ENCODE results near the gene CDH2. TPM values are rescaled to one million over a fixed set of nuclear protein-coding genes. Genes with fewer than 3 reads are reported as not detected.

Gene CDH2
- total and polyA plus RNA-seq, 7 experiments from 2014 or later = 0.05 to 0.45 (median 0.19) TPM; not detected in 2

DNA sequence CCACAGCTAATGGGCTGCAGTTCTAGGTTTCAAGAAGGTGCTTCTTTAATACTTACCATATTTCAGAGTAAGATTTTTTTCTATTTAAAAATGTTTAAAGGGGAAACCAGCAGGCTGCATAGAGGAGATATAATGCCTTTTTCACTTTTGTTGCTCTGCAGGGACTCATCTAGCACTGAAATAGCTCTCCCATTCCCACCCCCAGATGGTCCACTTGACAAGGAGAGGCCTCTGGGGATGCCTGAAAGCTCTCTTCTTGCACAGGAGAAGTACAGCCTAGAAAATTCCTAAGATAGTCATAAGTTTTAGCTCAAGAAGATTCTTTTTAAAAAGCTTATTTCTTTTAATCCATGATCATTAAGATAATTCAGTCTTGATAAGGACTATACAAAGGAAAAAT is 126.4 kb downstream of the CDH2 start:
- CTCF ChIA-PET = no interaction called here
- H3K9me3 ChIP-seq (ENCODE audit: control insufficient read depth in 2 of 3, low read length in 3 of 3) = no peaks in the 10 kb centered on the region
- POLR2A ChIA-PET = no interaction called here
- intact Hi-C loops (cut with micrococcal nuclease) = loop anchor here in 1 of 2 donors (1.0 kb wide), 1 partner anchor 9 kb away; no protein-coding TSS in a partner anchor
- no peaks in the 10 kb centered on the region for H3K4me1 ChIP-seq (ENCODE audit: control insufficient read depth in 2 of 2, insufficient read depth in 2 of 2, low read length in 2 of 2)
- no peak overlapping the region for H3K4me3 ChIP-seq (ENCODE audit: low read length)
- no peaks in the 10 kb centered on the region for H3K27me3 ChIP-seq (ENCODE audit: control insufficient read depth in 2 of 2, insufficient read depth in 2 of 2, low read length in 2 of 2)
- H3K36me3 Mint-ChIP-seq = no peaks in the 10 kb centered on the region
- no peaks in the 10 kb centered on the region for H3K4me1 Mint-ChIP-seq
- H3K27me3 Mint-ChIP-seq = no peaks in the 10 kb centered on the region
- ATAC-seq (no peak), DNase-seq (no peak)
- H3K36me3 ChIP-seq (ENCODE audit: control insufficient read depth in 2 of 3, insufficient read depth in 3 of 3, low read length in 3 of 3) = no peaks in the 10 kb centered on the region
- H3K9me3 Mint-ChIP-seq = peaks cover 0 to 6% (median 0%) of the 10 kb centered on the region in 11 donors
- no peak overlapping the region for H3K27ac ChIP-seq (ENCODE audit: low read depth, low read length)
- no peak overlapping the region for H3K27ac Mint-ChIP-seq
- H3K4me3 Mint-ChIP-seq = no peak overlapping the region

DNA sequence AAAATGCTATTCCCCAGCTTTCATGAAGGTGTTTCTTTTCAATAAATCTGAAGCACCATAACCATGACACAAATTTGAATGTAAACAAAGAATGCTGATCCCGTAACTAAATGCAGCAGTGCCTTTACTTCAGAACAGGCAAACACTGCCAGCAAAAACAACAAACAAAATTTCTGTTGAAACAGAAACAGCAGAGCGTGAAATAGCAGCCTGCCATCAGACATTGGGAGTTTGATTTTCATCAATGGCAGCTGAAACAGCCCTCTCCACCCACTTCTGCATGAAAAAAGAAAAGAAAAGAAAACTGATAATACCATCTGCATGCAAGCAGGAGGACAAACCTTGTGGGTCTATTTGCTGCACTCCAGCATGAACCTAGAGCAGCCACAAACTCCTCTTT is 128.3 kb downstream of the CDH2 start:
- POLR2A ChIA-PET = no interaction called here
- Histone ChIP-seq H3K4me1 (ENCODE audit: control insufficient read depth in 2 of 2, insufficient read depth in 2 of 2, low read length in 2 of 2) (no peaks in the 10 kb centered on the region), H3K27me3 (ENCODE audit: control insufficient read depth in 2 of 2, insufficient read depth in 2 of 2, low read length in 2 of 2) (no peaks in the 10 kb centered on the region), H3K36me3 (ENCODE audit: control insufficient read depth in 2 of 3, insufficient read depth in 3 of 3, low read length in 3 of 3) (no peaks in the 10 kb centered on the region), H3K4me3 (ENCODE audit: low read length) (no peak overlapping the region), H3K9me3 (ENCODE audit: control insufficient read depth in 2 of 3, low read length in 3 of 3) (no peaks in the 10 kb centered on the region), H3K27ac (ENCODE audit: low read depth, low read length) (no peak overlapping the region)
- H3K36me3 Mint-ChIP-seq = no peaks in the 10 kb centered on the region
- H3K4me3 Mint-ChIP-seq = no peak overlapping the region
- H3K4me1 Mint-ChIP-seq = no peaks in the 10 kb centered on the region
- CTCF ChIA-PET = no interaction called here
- H3K9me3 Mint-ChIP-seq = peaks cover 0 to 4% (median 0%) of the 10 kb centered on the region in 11 donors
- ATAC-seq = no peak
- no peaks in the 10 kb centered on the region for H3K27me3 Mint-ChIP-seq
- intact Hi-C loops (cut with micrococcal nuclease) = no loop called here
- DNase-seq = no peak
- H3K27ac Mint-ChIP-seq = no peak overlapping the region

DNA sequence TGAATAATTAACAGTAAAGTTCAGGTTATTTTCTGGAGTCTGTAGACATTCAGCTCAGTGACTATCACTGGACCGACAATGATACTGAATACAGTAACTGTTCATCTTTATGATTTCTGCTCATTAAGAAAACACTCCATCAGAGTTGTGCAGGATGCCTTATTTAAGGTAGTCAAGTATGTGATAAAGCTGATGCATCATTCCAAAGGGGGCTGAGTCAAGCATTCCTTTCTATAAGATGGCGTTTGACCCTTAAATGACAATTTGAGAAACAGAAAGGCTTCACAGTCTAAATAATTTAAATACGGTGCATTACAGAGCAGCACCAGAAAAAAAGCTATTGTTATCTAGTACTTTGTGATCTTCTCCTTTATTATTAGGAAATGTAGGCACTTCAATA is 131.1 kb downstream of the CDH2 start:
- CTCF ChIA-PET = no interaction called here
- Histone ChIP-seq H3K27me3 (ENCODE audit: control insufficient read depth in 2 of 2, insufficient read depth in 2 of 2, low read length in 2 of 2) (no peaks in the 10 kb centered on the region), H3K9me3 (ENCODE audit: control insufficient read depth in 2 of 3, low read length in 3 of 3) (no peaks in the 10 kb centered on the region), H3K4me3 (ENCODE audit: low read length) (no peak overlapping the region), H3K36me3 (ENCODE audit: control insufficient read depth in 2 of 3, insufficient read depth in 3 of 3, low read length in 3 of 3) (no peaks in the 10 kb centered on the region), H3K4me1 (ENCODE audit: control insufficient read depth in 2 of 2, insufficient read depth in 2 of 2, low read length in 2 of 2) (no peaks in the 10 kb centered on the region), H3K27ac (ENCODE audit: low read depth, low read length) (no peak overlapping the region)
- ATAC-seq (no peak), DNase-seq (no peak)
- intact Hi-C loops (cut with micrococcal nuclease) = no loop called here
- Mint-ChIP-seq H3K27me3 (no peaks in the 10 kb centered on the region), H3K9me3 (peaks cover 0 to 4% (median 0%) of the 10 kb centered on the region in 11 donors), H3K27ac (no peak overlapping the region), H3K4me1 (no peaks in the 10 kb centered on the region), H3K4me3 (no peak overlapping the region), H3K36me3 (no peaks in the 10 kb centered on the region)
- POLR2A ChIA-PET = no interaction called here

DNA sequence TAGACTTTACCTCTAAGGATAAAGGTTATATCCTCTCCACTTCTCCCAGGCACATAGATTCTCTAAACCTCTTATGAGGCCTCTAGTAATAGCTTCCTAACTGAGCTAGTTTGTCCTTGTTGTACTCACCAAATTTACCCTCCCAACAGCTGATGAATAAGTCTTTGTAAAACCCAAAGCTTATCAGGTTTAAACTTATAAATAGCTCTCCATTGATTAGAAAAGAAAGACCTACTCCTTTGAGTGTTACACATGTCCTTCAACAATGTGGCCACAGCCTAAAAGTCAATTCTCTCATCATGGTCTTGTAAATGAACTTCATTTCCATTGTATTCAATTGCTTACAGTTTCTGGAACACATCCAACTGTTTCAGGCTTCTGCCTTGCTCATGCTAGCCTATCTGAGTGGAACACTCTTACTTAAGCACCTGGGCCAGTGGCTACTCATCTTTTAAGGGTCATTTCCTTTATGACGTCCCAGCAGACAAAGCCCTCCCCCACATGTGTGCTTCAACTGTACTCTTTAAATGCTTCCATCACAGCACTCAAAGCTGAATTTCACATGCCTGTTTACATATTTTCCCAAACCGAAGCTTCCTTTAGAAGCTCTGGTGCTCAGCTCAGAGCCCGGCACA is 131.6 kb downstream of the CDH2 start:
- Mint-ChIP-seq H3K27me3 (no peaks in the 10 kb centered on the region), H3K27ac (no peak overlapping the region)

GRCh38 chr18:28044036-28044435 is 132.9 kb downstream of the CDH2 start:
- Mint-ChIP-seq H3K27me3 (no peaks in the 10 kb centered on the region), H3K36me3 (no peaks in the 10 kb centered on the region), H3K4me3 (no peak overlapping the region), H3K9me3 (peaks cover 0 to 4% (median 0%) of the 10 kb centered on the region in 11 donors), H3K27ac (no peak overlapping the region), H3K4me1 (no peaks in the 10 kb centered on the region)
- Histone ChIP-seq H3K27me3 (ENCODE audit: control insufficient read depth in 2 of 2, insufficient read depth in 2 of 2, low read length in 2 of 2) (no peaks in the 10 kb centered on the region), H3K27ac (ENCODE audit: low read depth, low read length) (no peak overlapping the region), H3K36me3 (ENCODE audit: control insufficient read depth in 2 of 3, insufficient read depth in 3 of 3, low read length in 3 of 3) (no peaks in the 10 kb centered on the region), H3K4me3 (ENCODE audit: low read length) (no peak overlapping the region), H3K9me3 (ENCODE audit: control insufficient read depth in 2 of 3, low read length in 3 of 3) (no peaks in the 10 kb centered on the region), H3K4me1 (ENCODE audit: control insufficient read depth in 2 of 2, insufficient read depth in 2 of 2, low read length in 2 of 2) (no peaks in the 10 kb centered on the region)
- ATAC-seq = no peak
- no peak for DNase-seq
- ChIA-PET CTCF (no interaction called here), POLR2A (no interaction called here)
- intact Hi-C loops (cut with micrococcal nuclease) = no loop called here

More for the DNA sequence above, 131.6 kb downstream of the CDH2 start:
- intact Hi-C loops (cut with micrococcal nuclease) = no loop called here
- Histone ChIP-seq H3K27ac (ENCODE audit: low read depth, low read length) (no peak overlapping the region), H3K4me1 (ENCODE audit: control insufficient read depth in 2 of 2, insufficient read depth in 2 of 2, low read length in 2 of 2) (no peaks in the 10 kb centered on the region), H3K27me3 (ENCODE audit: control insufficient read depth in 2 of 2, insufficient read depth in 2 of 2, low read length in 2 of 2) (no peaks in the 10 kb centered on the region), H3K36me3 (ENCODE audit: control insufficient read depth in 2 of 3, insufficient read depth in 3 of 3, low read length in 3 of 3) (no peaks in the 10 kb centered on the region), H3K4me3 (ENCODE audit: low read length) (no peak overlapping the region), H3K9me3 (ENCODE audit: control insufficient read depth in 2 of 3, low read length in 3 of 3) (no peaks in the 10 kb centered on the region)
- Mint-ChIP-seq H3K4me1 (no peaks in the 10 kb centered on the region), H3K36me3 (no peaks in the 10 kb centered on the region), H3K4me3 (no peak overlapping the region), H3K9me3 (peaks cover 0 to 4% (median 0%) of the 10 kb centered on the region in 11 donors)
- no peak for ATAC-seq
- ChIA-PET CTCF (interaction anchor here (0.5 kb wide), 1 partner anchor 15 kb away, joined by 4 read pairs; no protein-coding TSS in a partner anchor), POLR2A (no interaction called here)
- no peak for DNase-seq

- Histone ChIP-seq H3K4me1 (ENCODE audit: control insufficient read depth in 2 of 2, insufficient read depth in 2 of 2, low read length in 2 of 2) (no peaks in the 10 kb centered on the region), H3K4me3 (ENCODE audit: low read length) (no peak overlapping the region), H3K36me3 (ENCODE audit: control insufficient read depth in 2 of 3, insufficient read depth in 3 of 3, low read length in 3 of 3) (no peaks in the 10 kb centered on the region), H3K9me3 (ENCODE audit: control insufficient read depth in 2 of 3, low read length in 3 of 3) (no peaks in the 10 kb centered on the region), H3K27me3 (ENCODE audit: control insufficient read depth in 2 of 2, insufficient read depth in 2 of 2, low read length in 2 of 2) (no peaks in the 10 kb centered on the region), H3K27ac (ENCODE audit: low read depth, low read length) (no peak overlapping the region)
- intact Hi-C loops (cut with micrococcal nuclease) = no loop called here
- no peaks in the 10 kb centered on the region for H3K36me3 Mint-ChIP-seq
- no peak for ATAC-seq
- H3K27ac Mint-ChIP-seq = no peak overlapping the region
- no peaks in the 10 kb centered on the region for H3K27me3 Mint-ChIP-seq
- CTCF ChIA-PET = no interaction called here
- no peak overlapping the region for H3K4me3 Mint-ChIP-seq
- no peaks in the 10 kb centered on the region for H3K4me1 Mint-ChIP-seq
- no peak for DNase-seq
- peaks cover 0 to 4% (median 0%) of the 10 kb centered on the region in 11 donors for H3K9me3 Mint-ChIP-seq
- POLR2A ChIA-PET = no interaction called here
Measured at GRCh38 chr18:28043631-28044030, 133.3 kb downstream of the CDH2 start.

DNA sequence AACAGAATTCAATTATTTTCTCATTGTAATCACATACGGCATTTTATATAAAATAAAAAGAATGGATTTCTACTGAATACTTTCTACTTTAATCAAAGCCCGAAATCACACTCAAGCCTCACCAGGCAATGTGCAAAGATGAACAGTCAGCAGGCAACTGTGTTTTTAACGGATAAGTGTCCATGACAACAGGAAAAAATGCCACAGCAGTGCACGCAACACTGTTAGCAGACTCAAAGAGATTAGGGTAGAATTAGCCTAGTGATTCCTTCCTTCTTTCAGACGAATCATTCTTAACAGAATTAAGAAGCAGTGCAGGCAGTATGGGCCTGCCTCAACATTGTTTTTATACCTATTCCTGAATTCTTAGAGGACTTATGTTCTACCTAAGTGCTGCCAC is 135.6 kb downstream of the CDH2 start:
- Mint-ChIP-seq H3K4me1 (no peaks in the 10 kb centered on the region), H3K4me3 (no peak overlapping the region), H3K27me3 (no peaks in the 10 kb centered on the region), H3K36me3 (no peaks in the 10 kb centered on the region), H3K27ac (no peak overlapping the region), H3K9me3 (peaks cover 0 to 13% (median 4%) of the 10 kb centered on the region in 11 donors)
- POLR2A ChIA-PET = no interaction called here
- no peaks in the 10 kb centered on the region for H3K9me3 ChIP-seq (ENCODE audit: control insufficient read depth in 2 of 3, low read length in 3 of 3)
- H3K36me3 ChIP-seq (ENCODE audit: control insufficient read depth in 2 of 3, insufficient read depth in 3 of 3, low read length in 3 of 3) = no peaks in the 10 kb centered on the region
- H3K27me3 ChIP-seq (ENCODE audit: control insufficient read depth in 2 of 2, insufficient read depth in 2 of 2, low read length in 2 of 2) = no peaks in the 10 kb centered on the region
- no peak overlapping the region for H3K4me3 ChIP-seq (ENCODE audit: low read length)
- ATAC-seq = no peak
- no peaks in the 10 kb centered on the region for H3K4me1 ChIP-seq (ENCODE audit: control insufficient read depth in 2 of 2, insufficient read depth in 2 of 2, low read length in 2 of 2)
- CTCF ChIA-PET = no interaction called here
- intact Hi-C loops (cut with micrococcal nuclease) = loop anchor here in 1 of 2 donors (1.0 kb wide), 1 partner anchor 9 kb away; no protein-coding TSS in a partner anchor
- DNase-seq = no peak
- H3K27ac ChIP-seq (ENCODE audit: low read depth, low read length) = no peak overlapping the region

All from naive thymus-derived CD4-positive, alpha-beta T cell (primary cell).